Gastrocnemius medialis (tissue), 4 donors: ENCODE results near the gene FKBP11. TPM values are rescaled to one million over a fixed set of nuclear protein-coding genes. Genes with fewer than 3 reads are reported as not detected.

Source experiments
- ATAC-seq, 2 donors: fragments of 150-250 bp; one replicate each; pipeline ENCODE4 v1.9.1; 2016
- DNase-seq, 2 donors: peaks; one replicate each; pipeline ENCODE4 v3.0.0-alpha.2; 2019
- H3K27ac ChIP-seq, 4 donors: fragments of 200-600 bp; sonication (generic); 1 replicate in 1 of 4; 2 replicates in 3 of 4; pipeline ENCODE4 v1.5.1; 2016 to 2018; ENCODE audit warnings: mild to moderate bottlenecking in 2 of 4, moderate library complexity in 1 of 4
- H3K27me3 ChIP-seq, 3 donors: fragments of 200-600 bp; sonication (generic) in 2 of 3; 1 replicate in 1 of 3; 2 replicates in 2 of 3; pipeline versions ENCODE4 v1.5.1 to v1.6.0; 2016 to 2019; ENCODE audit warnings: mild to moderate bottlenecking in 1 of 3, moderate library complexity in 1 of 3
- H3K36me3 ChIP-seq, 2 donors: fragments of 200-600 bp; sonication (generic) in 1 of 2; one replicate each; pipeline ENCODE4 v1.5.1; 2017 to 2018
- H3K4me1 ChIP-seq, 2 donors: fragments of 200-600 bp; sonication (generic) in 1 of 2; one replicate each; pipeline ENCODE4 v1.5.1; 2016 to 2017; ENCODE audit warnings: mild to moderate bottlenecking in 2 of 2
- H3K4me3 ChIP-seq, 4 donors: fragments of 200-600 bp; sonication (generic) in 3 of 4; 1 replicate in 1 of 4; 2 replicates in 3 of 4; pipeline ENCODE4 v1.5.1; 2016 to 2019; ENCODE audit warnings: mild to moderate bottlenecking in 2 of 4
- H3K9me3 ChIP-seq, 3 donors: fragments of 200-600 bp; sonication (generic) in 2 of 3; 1 replicate in 1 of 3; 2 replicates in 2 of 3; pipeline ENCODE4 v1.5.1; 2016 to 2019
- POLR2A ChIP-seq, 2 donors: fragments of 450-650 bp; IDR thresholded peaks; one replicate each; pipeline ENCODE4 v1.6.1; 2017; ENCODE audit warnings: antibody characterized with exemption in 2 of 2, mild to moderate bottlenecking in 2 of 2, moderate library complexity in 2 of 2
- in situ Hi-C, 4 donors: fragments of 200-750 bp; cut with MboI; loops; one replicate each; pipeline versions ENCODE4 v1.15.0 to v1.8.0; 2017; ENCODE audit warnings: low sequenced_read_pairs in 4 of 4
- intact Hi-C: fragments of 100-400 bp; cut with DNase I; formaldehyde crosslinking; loops from one replicate; pipeline ENCODE4 v1.15.1; 2023; ENCODE audit warnings: low total_unique reads
- total RNA-seq, 4 donors: library from RNA; depleted of rRNA; stranded (reverse); fragments of >200 nt; gene quantifications; one replicate each; pipeline versions ENCODE4 v1.1.0 to v1.2.3, GENCODE V29; 2016
- TF ChIP-seq, protein P1 (sequence below), 5 experiments: fragments of 450-650 bp in 3 of 5; fragments of 200-600 bp in 2 of 5; sonication (generic) in 2 of 5; IDR thresholded peaks in 4 of 5; conservative IDR thresholded peaks in 1 of 5; 1 replicate in 4 of 5; 2 replicates in 1 of 5; pipeline ENCODE4 v1.5.1; 2016 to 2019; ENCODE audit warnings: antibody characterized with exemption in 5 of 5, mild to moderate bottlenecking in 3 of 5, moderate library complexity in 3 of 5

The FKBP11 gene
- total RNA-seq, 4 donors from 2014 or later: 2.1 to 3.9 (median 3.0) TPM; not detected in 1

- peaks cover 0 to 13% of the 10 kb centered on the region in 2 donors for H3K36me3 ChIP-seq
- intact Hi-C loops: no loop called here
- H3K27ac ChIP-seq: no peak overlapping the region
- H3K27me3 ChIP-seq: no peaks in the 10 kb centered on the region
- H3K9me3 ChIP-seq: no peaks in the 10 kb centered on the region
- H3K4me3 ChIP-seq: no peak overlapping the region
- in situ Hi-C loops: loop anchor here in 1 of 4 donors (10.0 kb wide), 1 partner anchor 76 kb away; the partner anchor contains the start of gene DDX23
- no peak for DNase-seq
- no peak for ATAC-seq
- TF ChIP-seq, protein P1, sequence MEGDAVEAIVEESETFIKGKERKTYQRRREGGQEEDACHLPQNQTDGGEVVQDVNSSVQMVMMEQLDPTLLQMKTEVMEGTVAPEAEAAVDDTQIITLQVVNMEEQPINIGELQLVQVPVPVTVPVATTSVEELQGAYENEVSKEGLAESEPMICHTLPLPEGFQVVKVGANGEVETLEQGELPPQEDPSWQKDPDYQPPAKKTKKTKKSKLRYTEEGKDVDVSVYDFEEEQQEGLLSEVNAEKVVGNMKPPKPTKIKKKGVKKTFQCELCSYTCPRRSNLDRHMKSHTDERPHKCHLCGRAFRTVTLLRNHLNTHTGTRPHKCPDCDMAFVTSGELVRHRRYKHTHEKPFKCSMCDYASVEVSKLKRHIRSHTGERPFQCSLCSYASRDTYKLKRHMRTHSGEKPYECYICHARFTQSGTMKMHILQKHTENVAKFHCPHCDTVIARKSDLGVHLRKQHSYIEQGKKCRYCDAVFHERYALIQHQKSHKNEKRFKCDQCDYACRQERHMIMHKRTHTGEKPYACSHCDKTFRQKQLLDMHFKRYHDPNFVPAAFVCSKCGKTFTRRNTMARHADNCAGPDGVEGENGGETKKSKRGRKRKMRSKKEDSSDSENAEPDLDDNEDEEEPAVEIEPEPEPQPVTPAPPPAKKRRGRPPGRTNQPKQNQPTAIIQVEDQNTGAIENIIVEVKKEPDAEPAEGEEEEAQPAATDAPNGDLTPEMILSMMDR (IDR thresholded peaks at IDR 0.05 in 4 of 5, conservative IDR thresholded peaks at IDR 0.05 in 1 of 5): no peak
- TF ChIP-seq POLR2A (IDR thresholded peaks at IDR 0.05): no peak
- H3K4me1 ChIP-seq: no peaks in the 10 kb centered on the region
Observed at GRCh38 chr12:48930475-48930874, 5.2 kb upstream of the FKBP11 start.

DNA sequence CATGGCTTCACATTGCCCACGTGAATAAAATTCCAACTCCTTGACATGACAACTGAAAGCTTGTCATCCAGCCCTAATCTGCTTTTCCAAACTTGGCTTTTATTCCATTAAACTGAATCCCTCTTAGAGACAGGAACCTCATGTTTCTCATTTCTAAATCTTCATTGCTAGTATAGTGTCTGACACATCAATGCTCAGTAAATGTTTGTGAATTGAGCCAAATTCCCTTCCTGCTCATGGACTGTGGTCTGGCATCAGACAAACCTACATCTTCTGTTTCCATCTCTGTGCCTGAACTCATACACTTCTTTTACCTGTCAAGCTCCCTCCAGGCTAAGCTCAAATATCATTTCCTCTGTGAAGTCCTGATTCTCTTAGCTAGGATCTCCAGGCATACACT is 4.3 kb upstream of the FKBP11 start:
- H3K9me3 ChIP-seq: no peaks in the 10 kb centered on the region
- DNase-seq: no peak
- H3K4me1 ChIP-seq: peaks cover 0 to 7% of the 10 kb centered on the region in 2 donors
- intact Hi-C loops (no loop called here), in situ Hi-C loops (no loop called here)
- TF ChIP-seq, protein P1 (IDR thresholded peaks at IDR 0.05 in 4 of 5, conservative IDR thresholded peaks at IDR 0.05 in 1 of 5): no peak
- no peak for TF ChIP-seq POLR2A (IDR thresholded peaks at IDR 0.05)
- H3K27ac ChIP-seq: no peak overlapping the region
- H3K4me3 ChIP-seq: no peak overlapping the region
- no peak for ATAC-seq
- no peaks in the 10 kb centered on the region for H3K27me3 ChIP-seq
- H3K36me3 ChIP-seq: peaks cover 0 to 13% of the 10 kb centered on the region in 2 donors

DNA sequence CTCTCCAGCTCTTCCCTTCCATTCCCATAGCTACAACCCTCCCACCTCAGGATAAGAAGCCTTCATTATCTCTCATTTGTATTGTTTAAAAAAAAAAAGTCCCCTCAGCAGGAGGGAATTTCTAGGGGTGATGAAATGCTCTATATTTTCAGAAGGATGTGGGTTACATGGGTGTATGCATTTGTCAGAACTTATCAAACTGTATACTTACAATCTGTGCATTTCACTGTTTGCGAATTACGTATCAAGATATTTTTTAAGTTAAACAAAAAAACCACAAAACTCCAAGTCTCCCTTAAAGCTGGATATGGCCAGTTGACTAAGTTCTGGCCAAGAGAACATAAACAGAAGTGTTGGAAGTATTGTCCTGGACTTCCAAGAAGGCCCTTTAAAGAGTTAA is 2.0 kb upstream of the FKBP11 start:
- Histone ChIP-seq H3K4me1 (peaks cover 0 to 9% of the 10 kb centered on the region in 2 donors), H3K36me3 (peaks cover 0 to 3% of the 10 kb centered on the region in 2 donors), H3K4me3 (no peak overlapping the region), H3K9me3 (no peaks in the 10 kb centered on the region), H3K27ac (no peak overlapping the region), H3K27me3 (no peaks in the 10 kb centered on the region)
- TF ChIP-seq, protein P1 (IDR thresholded peaks at IDR 0.05 in 4 of 5, conservative IDR thresholded peaks at IDR 0.05 in 1 of 5): no peak
- TF ChIP-seq POLR2A (IDR thresholded peaks at IDR 0.05): no peak
- ATAC-seq: no peak
- in situ Hi-C loops (no loop called here), intact Hi-C loops (no loop called here)
- no peak for DNase-seq

DNA sequence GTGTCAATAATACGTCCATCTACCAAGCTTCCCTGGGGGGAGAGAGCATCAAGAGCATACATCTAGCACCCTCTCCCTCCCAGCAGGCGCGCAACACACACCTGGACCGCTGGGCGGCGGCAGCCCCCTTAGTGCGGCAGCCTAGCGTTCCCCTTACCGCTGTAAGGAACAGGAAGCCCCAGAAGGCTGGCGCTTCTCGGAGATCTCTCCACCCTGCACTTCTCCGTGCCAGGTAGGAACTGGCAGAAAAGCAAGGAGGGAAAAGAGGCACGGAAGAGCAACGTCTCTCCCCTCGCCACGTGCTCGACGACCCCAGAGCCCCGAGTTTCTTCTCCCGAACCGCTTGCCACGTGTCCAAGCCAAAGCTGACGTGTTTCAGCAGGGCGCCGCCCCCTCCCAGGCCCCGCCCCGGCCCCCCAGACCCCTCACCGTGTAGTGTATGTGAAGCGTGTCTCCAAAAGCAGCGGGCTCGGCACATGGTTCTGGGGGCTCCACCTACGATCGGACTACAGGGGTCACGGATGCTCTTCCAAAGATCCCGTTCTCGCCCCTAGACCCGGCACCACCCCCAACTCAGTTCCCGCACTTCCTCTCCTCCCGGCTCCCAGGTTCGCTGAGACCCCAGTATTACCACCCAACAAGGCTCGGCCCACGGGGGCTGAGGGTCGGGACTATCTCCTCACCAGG is 532 bp downstream of the FKBP11 start:
- no peaks in the 10 kb centered on the region for H3K36me3 ChIP-seq
- peak in 1 of 2 donors; percentile 26 for DNase-seq
- intact Hi-C loops (no loop called here), in situ Hi-C loops (no loop called here)
- peaks cover 0 to 9% of the 10 kb centered on the region in 2 donors for H3K4me1 ChIP-seq
- peak; percentile 49 to 78 for ATAC-seq
- TF ChIP-seq, protein P1 (IDR thresholded peaks at IDR 0.05 in 4 of 5, conservative IDR thresholded peaks at IDR 0.05 in 1 of 5): peak in 4 of 5 experiments; percentile 15 to 67 (median 46)
- no peak for TF ChIP-seq POLR2A (IDR thresholded peaks at IDR 0.05)
- peak overlapping the region; percentile 71 to 93 (median 82) for H3K4me3 ChIP-seq
- no peaks in the 10 kb centered on the region for H3K9me3 ChIP-seq
- H3K27me3 ChIP-seq: no peaks in the 10 kb centered on the region
- peak overlapping the region in 1 of 4 donors; percentile 18 for H3K27ac ChIP-seq
